Activated naive CD4-positive, alpha-beta T cell treated with anti-CD3 and anti-CD28 coated beads for 36 hours (primary cell): ENCODE measurements around the gene CAPN9. TPM values are rescaled to one million over a fixed set of nuclear protein-coding genes. Genes with fewer than 3 reads are reported as not detected.

Experiments
- CTCF ChIA-PET: fragments of 350-600 bp; sonication (Branson Sonifier 250); formaldehyde crosslinking; loops from one replicate; lab custom pipeline; 2021; ENCODE audit warnings: antibody characterized with exemption; lab: Charles Lee
- DNase-seq: peaks from one replicate; pipeline ENCODE4 v3.0.0-alpha.2; 2020
- H3K27ac Mint-ChIP-seq: one replicate; pipeline ENCODE4 v1.8.0; 2021; ENCODE audit warnings: mild to moderate bottlenecking, mixed read lengths
- H3K27me3 Mint-ChIP-seq: one replicate; pipeline ENCODE4 v1.8.0; 2021; ENCODE audit warnings: low read depth, mixed read lengths
- H3K36me3 Mint-ChIP-seq: one replicate; pipeline ENCODE4 v1.8.0; 2021; ENCODE audit warnings: low read depth, mixed read lengths
- H3K4me1 Mint-ChIP-seq: one replicate; pipeline ENCODE4 v1.8.0; 2021; ENCODE audit warnings: low read depth, mixed read lengths
- H3K4me3 Mint-ChIP-seq: one replicate; pipeline ENCODE4 v1.8.0; 2021; ENCODE audit warnings: mild to moderate bottlenecking, moderate library complexity, mixed read lengths
- H3K9me3 Mint-ChIP-seq: one replicate; pipeline ENCODE4 v1.8.0; 2021; ENCODE audit warnings: mixed read lengths
- intact Hi-C: fragments of 100-400 bp; cut with micrococcal nuclease; formaldehyde crosslinking; loops from one replicate; pipeline ENCODE4 v1.15.1; 2023
- total RNA-seq, 2 experiments: library from RNA; stranded (reverse); gene quantifications; one replicate each; pipeline ENCODE4 v1.2.3, GENCODE V29; 2021

CAPN9 gene
- total RNA-seq, 2 experiments from 2014 or later = not detected

- H3K36me3 Mint-ChIP-seq = no peaks in the 10 kb centered on the region
- H3K4me1 Mint-ChIP-seq = no peaks in the 10 kb centered on the region
- H3K4me3 Mint-ChIP-seq = no peak overlapping the region
- no peak for DNase-seq
- intact Hi-C loops = no loop called here
- no peaks in the 10 kb centered on the region for H3K9me3 Mint-ChIP-seq
- peaks cover 5% of the 10 kb centered on the region for H3K27me3 Mint-ChIP-seq
- CTCF ChIA-PET = no interaction called here
- no peak overlapping the region for H3K27ac Mint-ChIP-seq
Observed at GRCh38 chr1:230706020-230706699, 41.0 kb upstream of the CAPN9 start.

- no peaks in the 10 kb centered on the region for H3K36me3 Mint-ChIP-seq
- no peaks in the 10 kb centered on the region for H3K9me3 Mint-ChIP-seq
- CTCF ChIA-PET = no interaction called here
- no peak for DNase-seq
- H3K27me3 Mint-ChIP-seq = peaks cover 5% of the 10 kb centered on the region
- H3K27ac Mint-ChIP-seq = no peak overlapping the region
- H3K4me1 Mint-ChIP-seq = no peaks in the 10 kb centered on the region
- intact Hi-C loops = no loop called here
- H3K4me3 Mint-ChIP-seq = no peak overlapping the region
Observed at GRCh38 chr1:230706887-230707731, 40.1 kb upstream of the CAPN9 start.

- peaks cover 5% of the 10 kb centered on the region for H3K27me3 Mint-ChIP-seq
- H3K9me3 Mint-ChIP-seq = no peaks in the 10 kb centered on the region
- no peaks in the 10 kb centered on the region for H3K36me3 Mint-ChIP-seq
- CTCF ChIA-PET = no interaction called here
- no peaks in the 10 kb centered on the region for H3K4me1 Mint-ChIP-seq
- H3K27ac Mint-ChIP-seq = no peak overlapping the region
- no peak overlapping the region for H3K4me3 Mint-ChIP-seq
- no peak for DNase-seq
- intact Hi-C loops = no loop called here
Observed at GRCh38 chr1:230707732-230708630, 39.2 kb upstream of the CAPN9 start.

- DNase-seq = no peak
- no peaks in the 10 kb centered on the region for H3K36me3 Mint-ChIP-seq
- H3K4me1 Mint-ChIP-seq = no peaks in the 10 kb centered on the region
Observed at GRCh38 chr1:230708631-230709580, 38.3 kb upstream of the CAPN9 start.

GRCh38 chr1:230709619-230710542 lies 37.3 kb upstream of the CAPN9 start:
- intact Hi-C loops = no loop called here
- Mint-ChIP-seq H3K27ac (no peak overlapping the region), H3K36me3 (no peaks in the 10 kb centered on the region), H3K4me1 (no peaks in the 10 kb centered on the region), H3K27me3 (peaks cover 5% of the 10 kb centered on the region), H3K9me3 (no peaks in the 10 kb centered on the region), H3K4me3 (no peak overlapping the region)
- CTCF ChIA-PET = no interaction called here
- no peak for DNase-seq

More at GRCh38 chr1:230708631-230709580, 38.3 kb upstream of the CAPN9 start:
- CTCF ChIA-PET = no interaction called here
- H3K27ac Mint-ChIP-seq = no peak overlapping the region
- intact Hi-C loops = no loop called here
- peaks cover 5% of the 10 kb centered on the region for H3K27me3 Mint-ChIP-seq
- H3K4me3 Mint-ChIP-seq = no peak overlapping the region
- H3K9me3 Mint-ChIP-seq = no peaks in the 10 kb centered on the region

GRCh38 chr1:230710543-230710904 lies 36.7 kb upstream of the CAPN9 start:
- H3K27ac Mint-ChIP-seq = no peak overlapping the region
- intact Hi-C loops = no loop called here
- no peak for DNase-seq
- no peaks in the 10 kb centered on the region for H3K36me3 Mint-ChIP-seq
- no peak overlapping the region for H3K4me3 Mint-ChIP-seq
- no peaks in the 10 kb centered on the region for H3K4me1 Mint-ChIP-seq
- CTCF ChIA-PET = no interaction called here
- no peaks in the 10 kb centered on the region for H3K9me3 Mint-ChIP-seq
- peaks cover 4% of the 10 kb centered on the region for H3K27me3 Mint-ChIP-seq

GRCh38 chr1:230711245-230711644 lies 35.9 kb upstream of the CAPN9 start:
- H3K27me3 Mint-ChIP-seq = peaks cover 7% of the 10 kb centered on the region
- H3K27ac Mint-ChIP-seq = no peak overlapping the region
- no peaks in the 10 kb centered on the region for H3K9me3 Mint-ChIP-seq
- no peak overlapping the region for H3K4me3 Mint-ChIP-seq
- CTCF ChIA-PET = no interaction called here
- H3K36me3 Mint-ChIP-seq = no peaks in the 10 kb centered on the region
- intact Hi-C loops = no loop called here
- no peak for DNase-seq
- no peaks in the 10 kb centered on the region for H3K4me1 Mint-ChIP-seq

GRCh38 chr1:230712470-230712942 lies 34.7 kb upstream of the CAPN9 start:
- intact Hi-C loops = no loop called here
- H3K27ac Mint-ChIP-seq = no peak overlapping the region
- DNase-seq = no peak
- H3K4me3 Mint-ChIP-seq = no peak overlapping the region
- H3K4me1 Mint-ChIP-seq = no peaks in the 10 kb centered on the region
- CTCF ChIA-PET = no interaction called here
- H3K27me3 Mint-ChIP-seq = peaks cover 9% of the 10 kb centered on the region
- H3K36me3 Mint-ChIP-seq = no peaks in the 10 kb centered on the region
- peaks cover 5% of the 10 kb centered on the region for H3K9me3 Mint-ChIP-seq

GRCh38 chr1:230713138-230713537 lies 34.0 kb upstream of the CAPN9 start:
- Mint-ChIP-seq H3K9me3 (peaks cover 5% of the 10 kb centered on the region), H3K4me3 (no peak overlapping the region), H3K27ac (no peak overlapping the region), H3K27me3 (peaks cover 7% of the 10 kb centered on the region), H3K4me1 (no peaks in the 10 kb centered on the region), H3K36me3 (no peaks in the 10 kb centered on the region)
- intact Hi-C loops = no loop called here
- DNase-seq = no peak
- CTCF ChIA-PET = no interaction called here

GRCh38 chr1:230713547-230713914 lies 33.7 kb upstream of the CAPN9 start:
- no peak for DNase-seq
- intact Hi-C loops = no loop called here
- Mint-ChIP-seq H3K27me3 (peaks cover 6% of the 10 kb centered on the region), H3K9me3 (peaks cover 5% of the 10 kb centered on the region), H3K4me3 (no peak overlapping the region), H3K27ac (no peak overlapping the region), H3K36me3 (no peaks in the 10 kb centered on the region), H3K4me1 (no peaks in the 10 kb centered on the region)
- CTCF ChIA-PET = no interaction called here
